Endothelial cell of umbilical vein (primary cell): ENCODE data around the gene MAPKAP1. TPM values are rescaled to one million over a fixed set of nuclear protein-coding genes. Genes with fewer than 3 reads are reported as not detected.

Source experiments
- BruUV-seq: library from RNA; stranded (reverse); fragments of 400-500 nt; replicated peaks from 2 replicates; lab custom pipeline; 2021; lab: Mats Ljungman, UMichigan
- CTCF ChIA-PET: fragments of 300-600, 350-600 bp; sonication (Branson Sonifier 250); formaldehyde crosslinking; loops from one replicate; lab custom pipeline; 2021; ENCODE audit warnings: antibody characterized with exemption, inconsistent platforms; lab: Charles Lee
- POLR2A ChIA-PET: fragments of 300-600, 350-600 bp; sonication (Branson Sonifier 250); formaldehyde crosslinking; loops from one replicate; lab custom pipeline; 2021; ENCODE audit warnings: antibody characterized with exemption, inconsistent platforms; lab: Charles Lee
- DNase-seq: peaks from one replicate; pipeline ENCODE4 v3.0.0-alpha.2; 2011; ENCODE audit warnings: low read depth, low spot score
- FAIRE-seq: peaks from 2 replicates; lab custom pipeline; 2011; peaks lifted over from hg19 to GRCh38; lab: Jason Lieb, UNC
- H2AFZ ChIP-seq: 2 replicates; pipeline ENCODE4 v1.6.0; 2012; ENCODE audit warnings: low read depth, low read length, control low read depth, inconsistent platforms
- H3K27ac ChIP-seq: 2 replicates; pipeline ENCODE4 v1.5.1; 2011; ENCODE audit warnings: low read depth, mild to moderate bottlenecking, control low read depth, low read length, moderate library complexity; ENCODE audit not compliant: insufficient read depth
- H3K27me3 ChIP-seq, 2 experiments: 2 replicates each; pipeline versions ENCODE4 v1.6.0 to v1.6.1; 2011; ENCODE audit warnings: low read length in 2 of 2, mixed read lengths in 1 of 2; ENCODE audit not compliant: control insufficient read depth in 2 of 2, insufficient read depth in 2 of 2
- H3K36me3 ChIP-seq, 2 experiments: 2 replicates in 1 of 2; 3 replicates in 1 of 2; pipeline ENCODE4 v1.5.1; 2011; ENCODE audit warnings: low read length in 2 of 2, mild to moderate bottlenecking in 1 of 2, moderate library complexity in 1 of 2; ENCODE audit not compliant: control insufficient read depth in 2 of 2, insufficient read depth in 2 of 2; ENCODE audit errors: extremely low read depth in 1 of 2
- H3K4me1 ChIP-seq: 3 replicates; pipeline ENCODE4 v1.5.1; 2011; ENCODE audit warnings: mild to moderate bottlenecking, low read length; ENCODE audit not compliant: control insufficient read depth, insufficient read depth; ENCODE audit errors: extremely low read depth
- H3K4me2 ChIP-seq: 2 replicates; pipeline ENCODE4 v1.6.1; 2011; ENCODE audit warnings: low read length, control low read depth, mixed read lengths; ENCODE audit not compliant: insufficient read depth
- H3K4me3 ChIP-seq, 3 experiments: fragments of 200-600 bp in 1 of 3; sonication (generic), shearing (Covaris generic) in 1 of 3; replicated peaks in 1 of 3; 2 replicates each; pipeline ENCODE4 v1.5.1; 2011 to 2016; ENCODE audit warnings: control low read depth in 3 of 3, low read length in 3 of 3, mild to moderate bottlenecking in 2 of 3, inconsistent platforms in 1 of 3, low read depth in 1 of 3, moderate library complexity in 1 of 3; ENCODE audit not compliant: insufficient read depth in 1 of 3
- H3K79me2 ChIP-seq: 2 replicates; pipeline ENCODE4 v1.6.0; 2012; ENCODE audit warnings: low read length, inconsistent platforms; ENCODE audit not compliant: control insufficient read depth, insufficient read depth
- H3K9ac ChIP-seq: replicated peaks from 2 replicates; pipeline ENCODE3; 2011; ENCODE audit warnings: low read length, control low read depth; ENCODE audit not compliant: insufficient read depth; ENCODE audit errors: extremely low read depth
- H3K9me1 ChIP-seq: replicated peaks from 3 replicates; pipeline ENCODE4 v1.6.0; 2011; ENCODE audit warnings: mild to moderate bottlenecking, low read length; ENCODE audit not compliant: control insufficient read depth, insufficient read depth; ENCODE audit errors: extremely low read depth
- H3K9me3 ChIP-seq: replicated peaks from 2 replicates; pipeline ENCODE4 v1.5.1; 2012; ENCODE audit warnings: low read length, inconsistent platforms; ENCODE audit not compliant: control insufficient read depth, insufficient read depth
- H4K20me1 ChIP-seq: replicated peaks from 2 replicates; pipeline ENCODE3; 2011; ENCODE audit warnings: mild to moderate bottlenecking, low read length; ENCODE audit not compliant: control insufficient read depth, insufficient read depth; ENCODE audit errors: extremely low read depth
- EZH2 ChIP-seq: IDR thresholded peaks from 2 replicates; pipeline ENCODE4 v1.6.1; 2012; ENCODE audit warnings: borderline replicate concordance, low read depth, mild to moderate bottlenecking, moderate library complexity, low read length, inconsistent platforms; ENCODE audit not compliant: severe bottlenecking
- FOS ChIP-seq: IDR thresholded peaks from 2 replicates; pipeline ENCODE4 v1.6.1; 2011; ENCODE audit warnings: mild to moderate bottlenecking, low read length, moderate library complexity, borderline replicate concordance; ENCODE audit not compliant: insufficient read depth
- GATA2 ChIP-seq: IDR thresholded peaks from 2 replicates; pipeline ENCODE4 v1.7.0; 2011; ENCODE audit warnings: low read depth, mild to moderate bottlenecking, moderate library complexity, mixed read lengths, low read length; ENCODE audit not compliant: insufficient read length, insufficient read depth
- JUN ChIP-seq: IDR thresholded peaks from 2 replicates; pipeline ENCODE4 v1.6.1; 2011; ENCODE audit warnings: borderline replicate concordance, low read depth; ENCODE audit not compliant: insufficient read length, insufficient read depth
- MAX ChIP-seq: IDR thresholded peaks from 2 replicates; pipeline ENCODE4 v1.6.1; 2011; ENCODE audit not compliant: insufficient read depth, insufficient read length
- MYC ChIP-seq: IDR thresholded peaks from one replicate; pipeline ENCODE4 v1.6.1; 2011; ENCODE audit warnings: mild to moderate bottlenecking, low read depth, low read length
- POLR2A ChIP-seq: IDR thresholded peaks from 2 replicates; pipeline ENCODE4 v1.6.1; 2012; ENCODE audit warnings: low read depth, mild to moderate bottlenecking, control low read depth, low read length
- POLR2AphosphoS5 ChIP-seq: IDR thresholded peaks from 2 replicates; pipeline ENCODE4 v1.6.1; 2012; ENCODE audit warnings: low read depth, mild to moderate bottlenecking, control low read depth, low read length, moderate library complexity; ENCODE audit not compliant: insufficient read depth
- dilution Hi-C: fragments of 300-500 bp; cut with MboI; formaldehyde crosslinking; loops from one replicate; pipeline ENCODE4 v1.15.0; 2019; ENCODE audit warnings: low sequenced_read_pairs; ENCODE audit not compliant: extremely low pct_ligation_motif_present
- intact Hi-C: fragments of 100-400 bp; cut with micrococcal nuclease; formaldehyde crosslinking; loops from one replicate; pipeline ENCODE4 v1.10.0; 2022
- polyA plus RNA-seq, 4 experiments: library from polyadenylated mRNA; depleted of rRNA in 3 of 4; stranded (reverse) in 3 of 4; unstranded in 1 of 4; fragments of >200 nt; gene quantifications; 2 replicates each; pipeline versions ENCODE4 v1.2.1 to v1.2.3, GENCODE V29; 2011 to 2012; ENCODE audit warnings: missing spikeins in 1 of 4
- total RNA-seq: library from RNA; stranded (reverse); gene quantifications from 2 replicates; pipeline ENCODE4 v1.2.3, GENCODE V29; 2021
- TF ChIP-seq, protein P1 (sequence below), 2 donors: IDR thresholded peaks; 1 replicate in 1 of 2; 2 replicates in 1 of 2; pipeline ENCODE4 v1.5.1; 2011; ENCODE audit warnings: low read length in 2 of 2, mild to moderate bottlenecking in 2 of 2, moderate library complexity in 2 of 2, control low read depth in 1 of 2, inconsistent platforms in 1 of 2, low read depth in 1 of 2; ENCODE audit not compliant: insufficient read depth in 1 of 2; ENCODE audit errors: extremely low read depth in 1 of 2

MAPKAP1 gene
- total and polyA plus RNA-seq, 2 donors (not counting 3 experiments of a cell fraction or from before 2014, with no cell fraction given) = 61.9 to 99.1 TPM

- ChIA-PET CTCF (no interaction called here), POLR2A (no interaction called here)
- no peaks in the 10 kb centered on the region for H3K79me2 ChIP-seq
- intact Hi-C loops (no loop called here), dilution Hi-C loops (no loop called here)
- no peaks in the 10 kb centered on the region for H3K9me1 ChIP-seq
- DNase-seq = no peak
- no peak overlapping the region for H3K9ac ChIP-seq
- H3K4me2 ChIP-seq = no peak overlapping the region
- H4K20me1 ChIP-seq = no peaks in the 10 kb centered on the region
- H3K4me3 ChIP-seq = no peak overlapping the region
- no peaks in the 10 kb centered on the region for H3K27me3 ChIP-seq
- no TSS peak for BruUV-seq
- H3K27ac ChIP-seq = no peak overlapping the region
- H3K4me1 ChIP-seq = peaks cover 34% of the 10 kb centered on the region
- H2AFZ ChIP-seq = no peak overlapping the region
- no peaks in the 10 kb centered on the region for H3K9me3 ChIP-seq
- H3K36me3 ChIP-seq = no peaks in the 10 kb centered on the region
- no peak for FAIRE-seq
- TF ChIP-seq JUN (no peak), MAX (no peak), POLR2AphosphoS5 (no peak), FOS (no peak), GATA2 (no peak), POLR2A (no peak), EZH2 (no peak), MYC (no peak)
- TF ChIP-seq, protein P1, sequence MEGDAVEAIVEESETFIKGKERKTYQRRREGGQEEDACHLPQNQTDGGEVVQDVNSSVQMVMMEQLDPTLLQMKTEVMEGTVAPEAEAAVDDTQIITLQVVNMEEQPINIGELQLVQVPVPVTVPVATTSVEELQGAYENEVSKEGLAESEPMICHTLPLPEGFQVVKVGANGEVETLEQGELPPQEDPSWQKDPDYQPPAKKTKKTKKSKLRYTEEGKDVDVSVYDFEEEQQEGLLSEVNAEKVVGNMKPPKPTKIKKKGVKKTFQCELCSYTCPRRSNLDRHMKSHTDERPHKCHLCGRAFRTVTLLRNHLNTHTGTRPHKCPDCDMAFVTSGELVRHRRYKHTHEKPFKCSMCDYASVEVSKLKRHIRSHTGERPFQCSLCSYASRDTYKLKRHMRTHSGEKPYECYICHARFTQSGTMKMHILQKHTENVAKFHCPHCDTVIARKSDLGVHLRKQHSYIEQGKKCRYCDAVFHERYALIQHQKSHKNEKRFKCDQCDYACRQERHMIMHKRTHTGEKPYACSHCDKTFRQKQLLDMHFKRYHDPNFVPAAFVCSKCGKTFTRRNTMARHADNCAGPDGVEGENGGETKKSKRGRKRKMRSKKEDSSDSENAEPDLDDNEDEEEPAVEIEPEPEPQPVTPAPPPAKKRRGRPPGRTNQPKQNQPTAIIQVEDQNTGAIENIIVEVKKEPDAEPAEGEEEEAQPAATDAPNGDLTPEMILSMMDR (IDR thresholded peaks at IDR 0.05; ENCODE audit: extremely low read depth in 1 of 2, insufficient read depth in 1 of 2, low read depth in 1 of 2, low read length in 2 of 2) = no peak
Measured at GRCh38 chr9:125545845-125546244, 161.2 kb downstream of the MAPKAP1 start.
